GM13976 (cell line): Measurements from ENCODE around the gene FNDC3B.

Source experiments
- DNase-seq: peaks from one replicate; pipeline ENCODE4 v3.0.0; 2012; ENCODE audit warnings: low spot score
- CTCF ChIP-seq: IDR thresholded peaks from 2 replicates; pipeline ENCODE4 v1.5.1; 2012; ENCODE audit warnings: borderline replicate concordance, mild to moderate bottlenecking; ENCODE audit not compliant: insufficient read depth; ENCODE audit errors: extremely low read depth, missing control alignments, control extremely low read depth
- in situ Hi-C: fragments of 300-500 bp; cut with MboI; formaldehyde crosslinking; loops from one replicate; pipeline ENCODE4 v1.12.0; 2022; ENCODE audit warnings: low sequenced_read_pairs, mixed read lengths, inconsistent platforms; ENCODE audit not compliant: unreplicated experiment

The FNDC3B gene

GRCh38 chr3:172137287-172138192, 98.2 kb downstream of the FNDC3B start:
- no peak for DNase-seq
- in situ Hi-C loops = no loop called here
- TF ChIP-seq CTCF = no peak

- DNase-seq = no peak
- in situ Hi-C loops = no loop called here
- no peak for TF ChIP-seq CTCF
Measured at GRCh38 chr3:172138193-172138537, 98.8 kb downstream of the FNDC3B start.

DNA sequence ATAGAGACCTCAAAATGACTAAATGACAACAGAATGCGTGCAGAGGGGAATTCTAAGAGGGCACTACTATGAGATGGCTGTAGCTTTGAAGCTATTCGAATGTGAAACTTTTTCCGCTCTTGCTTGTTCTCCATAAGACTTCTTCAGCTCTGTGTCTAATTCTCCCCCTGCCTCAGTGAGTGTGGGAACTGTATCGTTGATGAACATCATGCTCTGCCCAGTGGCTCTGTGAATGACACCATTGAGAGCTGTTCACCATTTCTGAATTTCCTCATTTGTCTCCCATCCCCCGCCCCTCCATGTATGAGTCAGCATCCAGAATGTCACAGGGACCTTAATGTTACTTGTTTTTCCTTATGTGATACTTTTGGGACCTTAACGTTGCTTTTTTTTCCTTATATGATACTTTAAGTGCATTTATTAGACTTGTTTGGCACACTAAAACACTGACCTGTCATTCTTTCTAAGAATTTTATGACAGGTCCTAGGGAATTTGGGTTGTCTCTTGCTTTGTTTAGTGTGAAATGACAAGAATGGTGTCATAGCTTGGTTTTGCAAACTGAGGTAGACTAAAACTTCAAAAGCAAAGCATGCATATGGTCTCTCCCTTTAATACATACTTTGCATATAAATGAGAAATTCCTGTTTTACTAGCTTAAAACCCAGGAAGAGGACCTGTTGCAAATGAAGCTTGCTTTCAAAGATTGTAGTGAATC, 99.6 kb downstream of the FNDC3B start:
- peak; percentile 28 for DNase-seq
- in situ Hi-C loops = no loop called here
- TF ChIP-seq CTCF = no peak

GRCh38 chr3:172139528-172140276, 100.3 kb downstream of the FNDC3B start:
- in situ Hi-C loops = no loop called here
- TF ChIP-seq CTCF = no peak
- no peak for DNase-seq

DNA sequence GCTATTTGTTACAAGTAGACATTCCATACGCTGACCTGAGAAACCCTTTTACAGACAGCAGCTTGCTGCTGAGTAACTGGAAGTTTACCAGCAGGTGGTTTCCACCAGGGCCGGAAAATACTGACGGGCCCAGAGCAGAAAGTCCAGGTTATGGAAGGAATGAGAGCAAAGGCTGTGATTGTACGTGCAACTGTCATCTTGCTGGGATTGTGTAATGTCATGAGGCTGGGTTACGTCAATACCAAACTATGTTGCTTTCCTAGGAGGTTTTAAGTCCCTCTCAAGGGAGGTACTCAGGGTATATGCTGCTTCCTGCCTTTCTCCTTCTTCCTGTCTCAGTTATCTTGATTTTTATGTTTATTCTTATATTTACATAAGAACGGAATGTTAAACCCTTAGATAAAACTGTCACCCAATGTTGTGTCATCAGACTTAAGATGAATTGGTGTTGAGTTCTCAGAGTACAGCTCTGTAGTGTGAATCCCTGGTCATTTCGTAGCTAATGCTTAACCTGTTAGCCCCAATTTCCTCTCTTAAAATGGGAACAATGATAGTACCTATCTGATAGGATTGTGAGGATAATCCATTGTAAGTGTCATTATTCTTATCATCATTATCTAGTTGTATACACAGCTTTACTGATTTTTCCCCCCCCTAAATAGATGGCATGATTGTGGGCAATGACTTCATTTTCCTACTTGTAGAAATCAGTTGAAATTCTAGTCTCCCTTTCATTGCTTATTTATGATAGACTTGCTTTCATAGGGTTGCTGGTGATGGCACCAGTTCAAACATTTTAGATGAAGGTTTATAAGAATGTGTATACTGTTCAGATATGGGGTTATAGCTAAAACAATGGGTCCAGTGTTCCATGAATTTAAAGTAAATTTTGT, 101.4 kb downstream of the FNDC3B start:
- no peak for DNase-seq
- in situ Hi-C loops = no loop called here
- TF ChIP-seq CTCF = no peak
